ENCODE data around the gene SOWAHD. TPM values are rescaled to one million over a fixed set of nuclear protein-coding genes. Genes with fewer than 3 reads are reported as not detected.
"Not testable (repeated sequence)": the region's sequence is repeated elsewhere in the genome, so short reads cannot be mapped to it uniquely, and the experiment has no call there.

Gene SOWAHD
- total RNA-seq, 1 experiment from 2014 or later: 1.5 TPM

DNA sequence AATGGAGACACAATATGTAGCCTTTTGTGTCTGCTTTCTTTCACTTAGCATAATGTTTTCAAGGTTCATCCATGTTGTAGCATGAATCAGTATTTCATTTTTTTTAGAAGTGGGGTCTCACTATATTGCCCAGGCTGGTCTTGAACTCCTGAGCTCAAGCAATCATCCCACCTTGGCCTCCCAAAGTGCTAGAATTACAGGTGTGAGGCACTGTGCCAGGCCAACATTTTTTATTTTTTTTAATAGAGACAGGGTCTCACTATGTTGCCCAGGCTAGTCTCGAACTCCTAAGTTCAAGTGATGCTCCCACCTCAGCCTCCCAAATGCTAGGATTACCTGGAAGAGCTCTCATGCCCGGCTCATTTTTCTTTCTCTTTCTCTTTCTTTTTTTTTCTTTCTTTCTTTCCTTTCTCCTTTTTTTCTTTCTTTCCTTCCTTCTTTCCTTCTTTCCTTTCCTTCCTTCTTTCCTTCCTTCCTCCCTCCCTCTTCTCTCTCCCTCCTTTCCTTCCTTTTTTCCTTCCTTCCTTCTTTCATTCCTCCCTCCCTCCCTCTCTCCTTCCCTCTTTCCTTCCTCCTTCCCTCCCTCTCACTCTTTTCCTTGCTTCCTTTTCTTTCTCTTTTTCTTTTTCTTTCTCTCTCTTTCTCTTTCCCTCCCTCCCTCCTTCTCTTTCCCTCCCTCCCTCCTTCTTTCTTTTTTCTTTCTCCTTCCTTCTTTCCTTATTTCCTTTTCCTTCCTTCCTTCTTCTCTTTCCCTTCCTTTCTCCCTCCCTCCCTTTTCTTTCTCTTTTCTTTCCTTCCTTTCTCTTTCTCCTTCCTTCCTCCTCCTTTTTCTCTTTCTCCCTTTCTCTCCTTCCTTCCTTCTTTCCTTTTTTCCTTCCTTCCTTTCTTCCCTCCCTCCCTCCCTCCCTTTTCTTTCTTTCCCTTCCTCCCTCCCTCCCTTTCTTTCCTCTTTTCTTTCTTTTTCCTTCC, 43.1 kb downstream of the SOWAHD start:
- in situ Hi-C loops (cut with HindIII; ENCODE audit: low pct_unique_long_range_greater_than_20kb, low sequenced_read_pairs): no loop called here

DNA sequence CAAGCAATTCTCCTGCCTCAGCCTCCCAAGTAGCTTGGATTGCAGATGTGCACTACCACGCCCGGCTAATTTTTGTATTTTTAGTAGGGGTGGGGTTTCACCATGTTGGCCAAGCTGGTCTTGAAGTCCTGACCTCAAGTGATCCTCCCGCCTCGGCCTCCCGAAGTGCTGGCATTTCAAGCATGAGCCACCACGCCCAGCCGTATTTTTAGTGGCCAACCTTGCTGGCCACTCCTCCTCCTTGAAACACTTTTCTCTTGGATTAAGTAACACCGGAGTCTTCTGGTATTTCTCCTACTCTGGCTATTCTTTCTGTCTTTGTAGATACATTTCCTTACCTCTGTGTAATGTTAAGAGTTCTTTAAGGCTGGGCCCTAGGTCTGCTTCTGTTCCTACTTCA, 44.2 kb downstream of the SOWAHD start:
- no peak for DNase-seq (ENCODE audit: low read depth)
- in situ Hi-C loops (cut with HindIII; ENCODE audit: low pct_unique_long_range_greater_than_20kb, low sequenced_read_pairs): no loop called here

More for the DNA sequence above, 43.1 kb downstream of the SOWAHD start:
- DNase-seq (ENCODE audit: low read depth): no peak

DNA sequence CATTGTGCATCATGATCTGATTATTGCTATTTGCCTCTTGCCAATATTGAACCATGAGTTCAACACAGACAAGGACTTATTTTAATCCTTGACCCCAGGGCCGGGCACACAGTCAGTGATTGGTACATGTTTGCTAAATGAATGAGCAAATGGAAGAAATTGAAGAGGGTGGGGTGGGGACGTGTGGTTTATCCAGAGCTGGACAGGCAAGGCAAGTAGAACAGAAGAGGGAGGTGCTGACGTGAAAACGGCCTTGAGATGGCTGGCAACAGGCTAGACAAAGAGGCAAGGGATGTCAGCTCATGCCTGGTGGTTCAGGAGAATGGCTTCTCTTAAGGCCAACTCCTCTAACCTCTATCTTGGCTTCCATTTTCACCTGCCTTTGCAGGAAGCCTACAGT, 50.1 kb downstream of the SOWAHD start:
- in situ Hi-C loops (cut with HindIII; ENCODE audit: low pct_unique_long_range_greater_than_20kb, low sequenced_read_pairs); DNase-seq (ENCODE audit: low read depth): not testable (repeated sequence)

DNA sequence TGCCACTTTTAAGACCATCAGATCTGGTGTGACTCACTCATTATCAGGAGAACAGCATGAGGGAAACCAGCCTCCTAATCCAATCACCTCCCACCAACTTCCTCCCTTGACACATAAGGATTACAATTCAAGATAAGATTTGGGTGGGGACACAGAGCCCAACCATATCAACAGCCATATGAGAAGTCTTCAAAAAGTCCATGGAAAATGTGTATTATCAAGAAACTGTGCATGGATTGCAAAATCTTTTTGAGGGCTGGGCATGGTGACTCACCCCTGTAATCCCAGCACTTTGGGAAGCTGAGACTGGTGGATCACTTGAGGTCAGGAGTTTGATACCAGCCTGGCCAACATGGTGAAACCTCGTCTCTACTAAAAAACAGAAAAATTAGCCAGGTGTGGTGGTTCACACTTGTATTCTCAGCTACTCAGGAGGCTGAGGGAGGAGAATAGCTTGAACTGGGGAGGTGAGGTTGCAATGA, 50.8 kb downstream of the SOWAHD start:
- in situ Hi-C loops (cut with HindIII; ENCODE audit: low pct_unique_long_range_greater_than_20kb, low sequenced_read_pairs): no loop called here
- no peak for DNase-seq (ENCODE audit: low read depth)

Other genes starting within 250 kb of the SOWAHD start
- gene STEEP1, start 193.2 kb upstream of the SOWAHD start, total RNA-seq (2014; rRNA removed; shearing (Covaris generic); ENCODE audit: low replicate concordance): 55.2 and 62.4 TPM in 2 replicates
- gene UBE2A, start 184.0 kb upstream of the SOWAHD start, total RNA-seq (2014; rRNA removed; shearing (Covaris generic); ENCODE audit: low replicate concordance): 32.4 and 46.1 TPM in 2 replicates
- gene NKRF, start 152.2 kb upstream of the SOWAHD start, total RNA-seq (2014; rRNA removed; shearing (Covaris generic); ENCODE audit: low replicate concordance): 5.2 and 7.1 TPM in 2 replicates
- gene SEPTIN6, start 65.4 kb upstream of the SOWAHD start, total RNA-seq (2014; rRNA removed; shearing (Covaris generic); ENCODE audit: low replicate concordance): 5.3 and 11.7 TPM in 2 replicates
- gene RPL39, start 33.0 kb downstream of the SOWAHD start, total RNA-seq (2014; rRNA removed; shearing (Covaris generic); ENCODE audit: low replicate concordance): 2,019 and 2,237 TPM in 2 replicates
- 0.75 and 1.2 TPM in 2 replicates for gene UPF3B, start 94.4 kb downstream of the SOWAHD start, total RNA-seq (2014; rRNA removed; shearing (Covaris generic); ENCODE audit: low replicate concordance)
- 12.7 and 15.8 TPM in 2 replicates for gene RNF113A, start 113.1 kb downstream of the SOWAHD start, total RNA-seq (2014; rRNA removed; shearing (Covaris generic); ENCODE audit: low replicate concordance)
- 81.0 and 133 TPM in 2 replicates for gene NDUFA1, start 113.2 kb downstream of the SOWAHD start, total RNA-seq (2014; rRNA removed; shearing (Covaris generic); ENCODE audit: low replicate concordance)
- 0.14 TPM in 1 of 2 replicates, not detected in the other for gene AKAP14, start 137.3 kb downstream of the SOWAHD start, total RNA-seq (2014; rRNA removed; shearing (Covaris generic); ENCODE audit: low replicate concordance)
- 5.7 and 6.5 TPM in 2 replicates for gene NKAP, start 185.2 kb downstream of the SOWAHD start, total RNA-seq (2014; rRNA removed; shearing (Covaris generic); ENCODE audit: low replicate concordance)

All from Caki2 (cell line).